Hepatocyte (in vitro differentiated cells): ENCODE results near the gene PPM1G. TPM values are rescaled to one million over a fixed set of nuclear protein-coding genes. Genes with fewer than 3 reads are reported as not detected.
"Not testable (repeated sequence)": the region's sequence is repeated elsewhere in the genome, so short reads cannot be mapped to it uniquely, and the experiment has no call there.

Source experiments
- DNase-seq: peaks from one replicate; pipeline ENCODE4 v3.0.0-alpha.2; 2016; ENCODE audit warnings: low spot score
- H2AFZ ChIP-seq: fragments of 200-600 bp; sonication (generic); 2 replicates; pipeline ENCODE4 v1.6.0; 2016; ENCODE audit warnings: antibody characterized with exemption, mild to moderate bottlenecking
- H3K27ac ChIP-seq: fragments of 200-600 bp; sonication (generic); 2 replicates; pipeline ENCODE4 v1.5.1; 2016; ENCODE audit warnings: mild to moderate bottlenecking
- H3K27me3 ChIP-seq: fragments of 200-600 bp; sonication (generic); 2 replicates; pipeline ENCODE4 v1.6.1; 2016
- H3K36me3 ChIP-seq: fragments of 200-600 bp; sonication (generic); replicated peaks from 2 replicates; pipeline ENCODE4 v1.5.1; 2016; ENCODE audit warnings: low read depth; ENCODE audit not compliant: insufficient read depth
- H3K4me1 ChIP-seq: fragments of 200-600 bp; sonication (generic); 2 replicates; pipeline ENCODE4 v1.5.1; 2016; ENCODE audit warnings: mild to moderate bottlenecking, moderate library complexity; ENCODE audit not compliant: insufficient read depth
- H3K4me2 ChIP-seq: fragments of 200-600 bp; sonication (generic); 2 replicates; pipeline ENCODE4 v1.6.0; 2016
- H3K4me3 ChIP-seq: fragments of 200-600 bp; sonication (generic); 2 replicates; pipeline ENCODE4 v1.5.1; 2016; ENCODE audit warnings: mild to moderate bottlenecking
- H3K79me2 ChIP-seq: fragments of 200-600 bp; sonication (generic); 2 replicates; pipeline ENCODE4 v1.6.0; 2017; ENCODE audit warnings: mild to moderate bottlenecking
- H3K9me2 ChIP-seq: fragments of 200-600 bp; sonication (generic); replicated peaks from 2 replicates; pipeline ENCODE4 v1.6.0; 2017; ENCODE audit warnings: mild to moderate bottlenecking; ENCODE audit not compliant: insufficient read depth
- H3K9me3 ChIP-seq: fragments of 200-600 bp; sonication (generic); 2 replicates; pipeline ENCODE4 v1.5.1; 2016; ENCODE audit warnings: low read depth, mild to moderate bottlenecking
- H4K20me1 ChIP-seq: fragments of 200-600 bp; sonication (generic); 2 replicates; pipeline ENCODE4 v1.6.0; 2016; ENCODE audit warnings: mild to moderate bottlenecking; ENCODE audit not compliant: insufficient read depth, poor library complexity, severe bottlenecking
- CTCF ChIP-seq: fragments of 200-600 bp; sonication (generic); IDR thresholded peaks from 2 replicates; pipeline ENCODE4 v1.5.1; 2016; ENCODE audit warnings: antibody characterized with exemption, mild to moderate bottlenecking; ENCODE audit not compliant: poor library complexity
- EZH2 ChIP-seq: fragments of 200-600 bp; sonication (generic); IDR thresholded peaks from 2 replicates; pipeline ENCODE4 v1.6.1; 2016; ENCODE audit warnings: antibody characterized with exemption, mild to moderate bottlenecking, borderline replicate concordance
- EZH2phosphoT487 ChIP-seq: fragments of 200-600 bp; sonication (generic); IDR thresholded peaks from one replicate; pipeline ENCODE4 v1.6.1; 2018; ENCODE audit warnings: antibody characterized with exemption, mild to moderate bottlenecking, low read depth, moderate library complexity; ENCODE audit not compliant: unreplicated experiment, severe bottlenecking
- WGBS: methylation state at CpG from one replicate; pipeline ENCODE4 v1.1.6; 2016; ENCODE audit warnings: low lambda C conversion rate; ENCODE audit errors: missing lambda C conversion rate; 5-methylcytosine and 5-hydroxymethylcytosine counted together
- polyA plus RNA-seq: library from polyadenylated mRNA; unstranded; fragments of >200 nt; fragmentation: Nextera tagmentation; extraction: Ambion mirVana; gene quantifications from 2 replicates; pipeline ENCODE4 v1.2.1, GENCODE V29; 2016
- total RNA-seq: library from RNA; depleted of rRNA; stranded (reverse); fragments of >200 nt; gene quantifications from 2 replicates; pipeline ENCODE4 v1.2.3, GENCODE V29; 2014

Gene PPM1G
- total and polyA plus RNA-seq, 2 experiments from 2014 or later: 60.6 to 65.7 TPM

- 25% methylated on average over 7 of the region's 7 CpGs for WGBS
- no peaks in the 10 kb centered on the region for H3K27me3 ChIP-seq
- H3K4me2 ChIP-seq: peak overlapping the region; percentile 71
- H3K36me3 ChIP-seq: no peaks in the 10 kb centered on the region
- peaks cover 13% of the 10 kb centered on the region for H3K4me1 ChIP-seq
- peaks cover 40% of the 10 kb centered on the region for H3K79me2 ChIP-seq
- no peak for DNase-seq
- peak overlapping the region; percentile 73 for H3K4me3 ChIP-seq
- H3K9me3 ChIP-seq: no peaks in the 10 kb centered on the region
- no peaks in the 10 kb centered on the region for H3K9me2 ChIP-seq
- TF ChIP-seq EZH2: no peak
- TF ChIP-seq CTCF: no peak
- no peak for TF ChIP-seq EZH2phosphoT487
- peak overlapping the region; percentile 100 for H3K27ac ChIP-seq
- peaks cover 38% of the 10 kb centered on the region for H4K20me1 ChIP-seq
- H2AFZ ChIP-seq: peak overlapping the region; percentile 75
Observed at GRCh38 chr2:27427863-27428212, 18.4 kb upstream of the PPM1G start.

- not testable (repeated sequence) for H3K9me3 ChIP-seq, H3K27me3 ChIP-seq, H3K27ac ChIP-seq, H3K9me2 ChIP-seq, H3K4me3 ChIP-seq, H3K36me3 ChIP-seq, H2AFZ ChIP-seq, H3K4me2 ChIP-seq, H3K4me1 ChIP-seq, DNase-seq
- Histone ChIP-seq H4K20me1 (peaks cover 10% of the 10 kb centered on the region), H3K79me2 (peaks cover 12% of the 10 kb centered on the region)
- 87% methylated on average over 10 of the region's 10 CpGs for WGBS
Observed at GRCh38 chr2:27425039-27425438, 15.6 kb upstream of the PPM1G start.

GRCh38 chr2:27422958-27423357, 13.6 kb upstream of the PPM1G start:
- TF ChIP-seq CTCF (no peak), EZH2phosphoT487 (no peak), EZH2 (no peak)
- WGBS: 94% methylated on average over 3 of the region's 3 CpGs
- Histone ChIP-seq H3K36me3 (no peaks in the 10 kb centered on the region), H3K27ac (no peak overlapping the region), H3K9me2 (no peaks in the 10 kb centered on the region), H3K4me3 (no peak overlapping the region), H3K4me2 (no peak overlapping the region), H2AFZ (no peak overlapping the region), H3K9me3 (no peaks in the 10 kb centered on the region), H4K20me1 (no peaks in the 10 kb centered on the region), H3K4me1 (peaks cover 4% of the 10 kb centered on the region), H3K79me2 (peaks cover 3% of the 10 kb centered on the region), H3K27me3 (no peaks in the 10 kb centered on the region)
- DNase-seq: no peak

- H3K4me3 ChIP-seq: no peak overlapping the region
- H3K9me3 ChIP-seq: no peaks in the 10 kb centered on the region
- no peaks in the 10 kb centered on the region for H4K20me1 ChIP-seq
- no peaks in the 10 kb centered on the region for H3K9me2 ChIP-seq
- H3K4me1 ChIP-seq: no peaks in the 10 kb centered on the region
- WGBS: 84% methylated on average over 4 of the region's 4 CpGs
- H3K4me2 ChIP-seq: no peak overlapping the region
- no peaks in the 10 kb centered on the region for H3K27me3 ChIP-seq
- H2AFZ ChIP-seq: no peak overlapping the region
- H3K79me2 ChIP-seq: no peaks in the 10 kb centered on the region
- H3K36me3 ChIP-seq: no peaks in the 10 kb centered on the region
- no peak overlapping the region for H3K27ac ChIP-seq
- DNase-seq: no peak
- TF ChIP-seq CTCF: no peak
- no peak for TF ChIP-seq EZH2phosphoT487
- TF ChIP-seq EZH2: no peak
Observed at GRCh38 chr2:27421660-27422250, 12.4 kb upstream of the PPM1G start.
